ELF-1 (cell line): Measurements from ENCODE around the gene SHROOM3.

Experiments
- DNase-seq: peaks from one replicate; pipeline ENCODE4 v3.0.0-alpha.2; 2016; ENCODE audit warnings: low read depth, low spot score

The SHROOM3 gene

DNA sequence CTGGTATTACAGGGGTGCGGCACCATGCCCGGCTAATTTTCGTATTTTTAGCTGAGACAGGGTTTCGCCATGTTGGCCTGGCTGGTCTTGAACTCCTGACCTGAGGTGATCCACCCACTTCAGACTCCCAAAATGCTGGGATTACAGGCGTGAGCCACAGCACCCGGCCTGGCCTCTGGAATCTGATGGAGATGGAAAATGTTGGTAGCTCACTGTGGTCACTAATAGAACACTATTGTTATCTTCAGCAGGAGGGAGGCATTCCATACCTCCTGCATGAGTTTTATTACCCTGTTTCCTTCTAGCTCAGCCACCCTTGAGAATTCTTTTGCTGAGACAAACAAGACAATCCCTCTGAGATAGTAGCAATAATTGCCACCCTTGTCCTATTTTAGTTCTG is 105.0 kb downstream of the SHROOM3 start:
- DNase-seq: peak; percentile 52

DNA sequence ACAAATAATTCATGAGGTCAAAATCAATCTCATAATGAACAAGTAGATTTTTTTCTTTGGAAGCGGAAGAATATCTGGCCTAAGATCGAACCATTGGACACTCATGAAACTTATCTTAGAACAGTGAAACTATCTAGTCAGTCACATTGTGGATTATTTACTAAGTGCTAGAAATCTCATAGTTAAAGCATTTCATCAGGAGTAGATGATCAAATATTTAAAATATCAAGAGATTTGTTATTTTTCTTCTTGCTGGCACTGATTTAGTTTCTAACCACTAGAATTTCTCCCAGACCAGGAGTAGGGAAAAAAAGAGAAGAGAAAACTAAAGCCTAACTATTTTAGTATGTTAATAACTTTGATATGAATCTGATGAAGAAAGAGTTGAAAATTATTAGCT is 105.5 kb downstream of the SHROOM3 start:
- no peak for DNase-seq

DNA sequence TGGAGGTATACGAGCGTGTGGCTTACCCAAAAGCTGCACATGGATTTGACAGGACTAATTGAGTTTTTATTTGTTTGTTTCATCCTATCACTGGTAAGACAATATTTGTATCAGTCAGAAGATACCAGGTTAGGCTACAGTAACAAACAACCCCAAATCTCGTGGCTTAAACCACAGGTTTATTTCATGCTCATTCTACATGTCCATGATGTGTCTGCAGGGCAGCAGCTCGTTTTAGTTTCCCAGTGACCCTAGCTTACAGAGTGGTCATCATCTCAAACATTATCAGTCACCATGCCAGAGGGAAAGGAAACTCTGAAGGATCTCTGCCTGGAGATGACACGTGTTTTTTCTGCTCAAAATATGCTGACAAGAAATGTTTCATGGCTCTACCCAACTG is 108.3 kb downstream of the SHROOM3 start:
- no peak for DNase-seq

DNA sequence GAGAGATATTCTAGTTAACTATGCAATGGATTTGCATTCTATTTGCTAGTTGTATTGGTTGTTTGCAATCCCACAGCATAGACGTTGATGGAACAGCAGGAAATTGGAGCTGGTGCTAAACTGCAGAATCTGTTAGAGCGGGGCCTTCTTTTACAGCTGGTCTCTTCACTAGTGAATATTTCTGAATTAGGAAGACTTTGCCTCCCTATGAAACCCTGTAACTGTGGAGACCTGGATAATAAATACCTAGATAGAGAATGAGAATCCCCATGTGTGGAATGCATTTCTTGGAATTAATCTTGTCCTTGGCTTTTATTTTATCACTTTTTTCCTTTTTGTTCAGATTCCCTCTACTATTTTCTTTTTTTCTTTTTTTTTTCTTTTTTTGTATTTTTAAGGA is 109.7 kb downstream of the SHROOM3 start:
- no peak for DNase-seq

DNA sequence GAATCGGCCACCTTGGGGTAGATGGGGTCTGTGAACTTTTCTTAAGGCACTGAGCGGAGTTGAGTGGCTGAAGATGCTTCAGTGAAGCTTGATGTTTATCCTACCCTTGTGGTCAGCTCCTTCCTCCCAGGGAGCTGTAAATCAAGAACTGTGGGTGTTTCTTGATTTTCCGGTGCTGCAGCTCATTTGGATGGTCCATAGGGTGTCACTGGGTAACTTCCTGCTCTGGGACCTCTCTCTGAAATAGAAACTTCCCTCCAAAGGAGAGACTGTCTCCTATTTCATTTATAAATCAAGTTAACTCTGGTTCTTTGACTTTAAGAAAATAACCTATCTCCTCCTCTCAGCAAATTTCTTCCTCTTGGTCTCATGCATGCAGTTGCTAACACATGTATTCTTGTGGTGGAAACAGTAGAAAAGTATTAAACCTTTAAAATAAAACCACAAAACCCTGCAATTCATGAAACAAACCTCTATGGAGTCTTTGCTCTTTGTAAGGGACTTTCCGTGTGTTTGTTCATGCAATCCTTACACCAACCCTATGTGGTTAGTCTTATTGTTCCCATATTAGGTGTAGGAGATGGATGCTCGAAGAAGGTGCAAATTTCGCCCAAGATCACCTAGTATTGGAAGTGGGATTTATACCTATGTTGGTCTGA is 110.3 kb downstream of the SHROOM3 start:
- DNase-seq: no peak

DNA sequence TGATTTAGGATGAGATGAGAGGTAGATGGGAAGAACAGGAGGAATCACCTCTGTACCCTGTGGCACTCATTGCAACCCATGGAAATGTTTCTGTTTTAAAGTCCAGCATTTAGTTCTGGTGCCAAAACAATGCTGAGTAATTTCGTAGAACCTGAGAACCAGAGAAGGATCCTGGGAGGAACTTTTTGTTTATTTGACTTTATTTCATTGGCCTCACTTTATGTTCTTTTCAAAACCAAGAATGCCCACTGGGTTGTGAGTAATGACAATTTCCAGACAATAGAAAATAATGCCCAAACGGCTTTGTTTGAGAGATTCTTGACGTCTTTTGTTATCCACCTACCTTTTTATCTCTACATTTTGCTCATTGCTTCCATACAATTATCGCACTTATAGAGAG is 111.3 kb downstream of the SHROOM3 start:
- no peak for DNase-seq

DNA sequence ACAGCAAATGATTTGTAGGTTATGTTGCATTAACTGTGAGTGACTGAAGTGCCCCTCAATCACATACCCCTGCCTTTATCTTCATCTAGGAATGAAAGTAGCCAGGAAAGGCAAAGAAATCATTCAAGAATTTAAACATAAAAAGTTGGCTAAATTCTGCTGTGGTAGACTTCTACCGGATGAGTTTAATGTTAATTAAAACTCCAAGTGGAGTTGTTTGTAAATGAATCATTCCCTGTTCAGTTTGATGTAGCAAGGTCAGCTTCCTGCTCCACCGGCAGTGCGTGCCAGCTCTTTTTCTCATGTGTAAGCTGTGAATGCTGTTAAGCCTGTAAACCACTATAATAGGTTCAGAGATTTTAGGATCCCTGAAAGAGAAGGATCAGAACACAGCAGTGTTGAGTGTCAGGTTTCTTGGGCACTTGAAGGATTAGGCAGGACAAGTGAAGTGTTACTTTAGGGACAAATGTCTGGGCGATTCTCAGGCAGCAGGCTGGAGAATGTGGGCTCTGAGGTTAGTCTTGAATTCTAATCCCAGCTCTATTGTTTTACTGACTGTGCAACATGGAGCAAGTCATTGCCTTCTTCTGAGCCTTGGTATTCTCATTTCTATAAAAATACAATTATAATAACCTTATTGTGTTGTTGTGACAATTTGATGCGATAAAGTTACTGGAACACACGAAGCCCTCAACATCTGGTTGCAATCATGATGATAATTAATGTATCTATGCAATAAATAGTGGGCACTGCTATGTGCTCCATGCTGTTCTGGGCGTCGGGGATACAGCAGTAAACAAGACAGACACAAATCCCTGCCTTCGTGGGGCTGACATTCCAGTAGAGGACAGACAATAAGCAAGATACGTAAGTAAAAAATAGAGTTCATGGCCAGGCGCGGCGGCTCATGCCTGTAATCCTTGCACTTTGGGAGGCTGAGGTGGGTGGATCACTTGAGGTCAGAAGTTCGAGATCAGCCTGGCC is 112.0 kb downstream of the SHROOM3 start:
- DNase-seq: no peak

DNA sequence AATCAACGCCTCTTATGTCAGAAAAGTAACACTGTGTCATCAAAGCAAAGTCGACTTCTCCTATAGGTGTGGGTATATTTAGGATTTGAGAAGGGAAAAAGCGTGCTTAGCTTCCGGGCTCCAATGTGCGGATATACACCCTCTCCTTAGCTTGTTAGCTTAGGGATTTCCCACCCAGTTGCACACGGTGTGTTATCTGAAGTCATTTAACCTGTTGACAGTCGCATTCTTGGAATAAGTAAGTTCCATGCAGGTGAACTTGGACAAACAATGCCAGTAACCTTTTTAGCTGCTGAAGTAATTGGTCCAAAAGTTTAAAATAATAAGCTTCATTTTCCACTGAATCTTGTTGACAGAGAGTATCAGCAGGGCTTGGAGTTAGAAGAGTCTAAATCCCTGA is 113.7 kb downstream of the SHROOM3 start:
- no peak for DNase-seq

DNA sequence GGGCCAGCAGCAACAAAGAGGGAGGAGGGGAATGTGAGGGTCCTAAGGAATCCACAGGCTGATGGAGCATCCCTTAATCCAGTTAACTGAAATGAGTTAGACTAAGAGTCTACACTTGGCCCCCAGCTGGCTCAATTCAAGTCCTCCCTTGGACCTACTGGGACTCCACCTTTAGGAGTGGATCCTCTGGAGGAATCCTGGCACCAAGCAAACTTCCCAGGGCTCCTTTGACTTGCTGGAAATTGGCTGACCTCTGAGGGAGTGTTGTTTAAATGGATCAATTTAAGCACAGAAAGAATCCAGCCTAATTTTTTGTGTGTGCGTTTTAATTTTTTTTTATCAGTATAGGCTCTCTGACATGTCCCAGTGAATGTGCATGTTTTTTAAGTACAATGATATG is 114.7 kb downstream of the SHROOM3 start:
- no peak for DNase-seq

DNA sequence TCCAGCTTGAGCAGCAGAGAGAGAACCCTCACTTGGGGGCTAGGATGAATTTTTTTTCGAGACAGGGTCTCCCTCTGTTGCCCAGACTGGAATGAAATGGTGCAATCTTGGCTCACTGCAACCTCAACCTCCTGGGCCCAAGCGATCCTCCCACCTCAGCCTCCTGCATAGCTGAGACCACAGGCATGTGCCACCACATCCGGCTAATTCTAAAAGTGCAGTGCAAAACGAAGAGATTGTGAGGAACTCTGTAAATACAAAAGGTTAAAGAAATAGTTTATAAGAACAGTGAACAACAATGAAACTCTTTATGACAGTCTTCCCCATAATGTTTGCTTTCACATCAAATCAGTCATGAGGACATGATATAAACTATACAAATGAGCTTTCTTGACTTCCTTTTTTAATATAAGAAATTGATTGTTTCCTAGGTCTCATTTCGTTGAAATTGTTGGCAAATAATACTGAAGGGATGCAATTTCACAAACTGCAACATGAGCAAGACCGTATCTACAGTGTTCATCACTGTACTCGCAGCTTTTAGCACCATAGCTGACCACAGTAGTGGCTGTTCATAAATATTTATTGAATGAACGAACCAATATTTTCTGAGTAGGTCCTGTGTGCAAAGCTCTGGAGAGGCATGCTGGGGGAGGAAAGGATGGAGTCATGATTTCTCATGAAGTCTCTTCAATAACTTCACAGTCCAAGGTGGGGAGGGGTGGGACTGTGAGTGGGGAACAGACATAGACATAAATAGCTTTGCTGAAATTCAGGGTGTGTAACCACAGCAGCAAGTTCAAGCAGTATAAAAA is 116.1 kb downstream of the SHROOM3 start:
- no peak for DNase-seq

DNA sequence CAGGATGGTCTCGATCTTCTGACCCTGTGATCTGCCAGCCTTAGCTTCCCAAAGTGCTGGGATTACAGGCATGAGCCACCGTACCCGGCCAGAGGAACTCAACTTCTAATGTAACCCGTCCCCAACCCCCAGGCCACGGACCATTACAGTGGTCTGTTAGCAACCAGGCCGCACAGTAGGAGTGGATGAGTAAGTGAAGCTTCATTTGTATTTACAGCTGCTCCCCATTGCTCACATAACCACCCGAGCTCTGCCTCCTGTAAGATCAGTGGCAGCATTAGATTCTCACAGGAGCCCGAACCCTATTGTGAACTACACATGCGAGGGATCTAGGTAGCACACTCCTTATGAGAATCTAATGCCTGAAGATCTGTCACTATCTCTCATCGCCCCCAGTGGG is 119.6 kb downstream of the SHROOM3 start:
- DNase-seq: no peak

DNA sequence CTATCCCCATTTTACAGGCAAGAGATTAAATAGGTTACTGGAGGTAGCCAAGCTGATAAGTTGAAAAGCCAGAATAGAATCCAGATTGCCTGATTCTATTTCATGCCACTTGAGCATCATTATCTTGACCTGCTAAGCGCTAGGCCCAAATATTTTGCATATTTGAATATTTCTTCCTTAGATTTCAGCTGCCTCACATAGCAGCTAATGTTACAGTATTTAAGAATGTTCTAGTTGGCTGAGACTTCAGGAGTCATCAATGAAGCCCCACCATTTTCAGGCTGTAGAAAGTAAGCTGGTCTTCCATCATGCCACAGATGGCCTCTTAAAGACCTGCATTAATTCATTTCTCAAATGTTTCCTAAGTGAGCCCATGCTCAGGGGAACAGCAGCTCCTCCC is 121.4 kb downstream of the SHROOM3 start:
- DNase-seq: no peak

DNA sequence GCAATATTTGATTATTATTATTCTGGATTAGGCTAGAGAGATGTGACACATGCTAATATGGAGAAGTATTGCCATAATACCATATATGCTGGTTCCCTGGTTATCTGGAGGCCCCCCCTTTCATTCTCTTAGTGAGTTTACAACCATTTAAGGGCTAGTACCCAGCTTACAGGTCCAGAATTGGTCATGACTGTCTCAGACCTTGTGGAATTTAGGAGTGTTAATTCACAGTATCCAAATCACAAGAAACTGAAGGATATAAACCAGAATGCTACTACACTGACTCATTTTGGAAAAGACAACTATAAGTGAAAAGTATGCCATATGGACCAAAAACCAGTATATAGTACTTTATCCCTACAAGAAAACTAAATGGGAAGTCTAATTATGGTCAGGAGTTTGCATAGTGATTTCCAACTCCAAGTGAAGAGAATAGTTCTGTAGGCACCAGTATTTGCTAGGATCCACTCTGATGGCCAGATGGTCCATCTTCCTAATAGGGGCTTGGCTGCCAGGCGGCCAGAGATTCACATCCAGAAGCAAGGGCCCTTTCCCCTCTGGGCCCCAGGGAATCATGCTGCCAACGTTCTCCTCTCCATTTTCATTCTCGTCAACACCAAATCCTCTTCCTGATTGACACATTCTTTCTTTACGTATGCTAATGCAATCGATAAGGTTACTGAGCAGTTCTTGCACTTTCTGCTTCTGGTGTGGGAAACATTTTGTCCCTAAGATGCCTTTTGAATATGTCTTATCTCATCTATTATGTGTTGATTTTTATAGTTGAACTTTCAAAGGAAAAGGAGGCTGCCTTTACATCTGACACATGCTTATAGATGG is 123.6 kb downstream of the SHROOM3 start:
- DNase-seq: peak; percentile 58

DNA sequence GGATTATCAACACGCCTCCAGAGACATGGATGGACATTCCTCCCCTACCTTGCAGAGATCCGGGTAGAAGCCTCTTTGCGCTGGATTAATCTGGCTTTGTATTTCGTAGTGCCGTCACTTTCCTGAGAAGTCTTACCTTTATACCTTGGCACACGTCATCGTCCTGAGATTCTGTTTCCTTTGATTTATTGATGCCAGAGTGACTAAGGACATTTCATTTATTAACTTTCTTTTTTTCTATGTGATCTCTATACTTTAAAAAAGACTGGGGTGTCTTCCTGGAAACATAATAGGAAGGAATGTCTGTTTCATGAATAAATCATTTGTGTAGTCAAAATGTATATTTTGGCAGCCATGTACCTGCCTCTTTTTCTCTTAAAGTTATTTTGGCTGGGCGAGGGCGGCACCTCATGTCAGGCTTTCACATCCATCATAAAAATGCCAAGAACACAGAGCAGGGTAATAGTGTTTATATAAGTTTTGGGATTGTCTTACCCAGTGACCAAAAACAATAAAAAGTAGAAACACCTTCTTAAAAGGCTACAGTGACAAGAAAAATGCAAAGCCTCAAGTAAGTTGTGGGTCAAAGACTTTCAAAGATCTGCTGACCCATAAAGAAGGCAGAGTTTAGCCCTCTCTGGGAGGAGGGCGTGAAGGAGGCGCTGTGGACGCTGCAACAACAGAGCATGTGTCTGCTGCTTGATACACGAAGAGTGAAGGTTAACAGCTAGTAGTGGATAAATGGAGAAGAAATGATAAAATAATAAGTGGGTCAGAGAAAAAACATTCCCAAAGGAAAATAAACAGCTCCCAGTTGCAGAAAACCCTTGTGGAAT is 124.4 kb downstream of the SHROOM3 start:
- DNase-seq: no peak

DNA sequence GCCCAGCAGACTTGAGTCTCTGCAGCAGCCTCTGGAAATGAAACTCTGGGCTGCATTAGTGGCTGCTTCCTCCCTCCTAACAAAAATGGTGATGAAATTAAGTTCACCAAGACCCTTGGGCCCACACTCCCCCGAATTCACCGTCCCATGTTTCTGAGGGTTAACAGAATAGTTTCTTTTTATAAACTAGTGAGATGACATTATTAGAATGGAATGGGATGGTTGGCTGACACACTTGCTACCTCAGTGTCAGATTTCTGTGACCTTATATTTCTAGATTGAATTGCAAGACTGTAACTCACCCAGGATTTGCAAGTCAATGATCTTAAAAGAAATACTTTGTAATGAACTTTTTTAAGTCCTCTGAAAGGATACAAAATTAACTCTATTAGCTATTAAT is 127.1 kb downstream of the SHROOM3 start:
- DNase-seq: no peak

DNA sequence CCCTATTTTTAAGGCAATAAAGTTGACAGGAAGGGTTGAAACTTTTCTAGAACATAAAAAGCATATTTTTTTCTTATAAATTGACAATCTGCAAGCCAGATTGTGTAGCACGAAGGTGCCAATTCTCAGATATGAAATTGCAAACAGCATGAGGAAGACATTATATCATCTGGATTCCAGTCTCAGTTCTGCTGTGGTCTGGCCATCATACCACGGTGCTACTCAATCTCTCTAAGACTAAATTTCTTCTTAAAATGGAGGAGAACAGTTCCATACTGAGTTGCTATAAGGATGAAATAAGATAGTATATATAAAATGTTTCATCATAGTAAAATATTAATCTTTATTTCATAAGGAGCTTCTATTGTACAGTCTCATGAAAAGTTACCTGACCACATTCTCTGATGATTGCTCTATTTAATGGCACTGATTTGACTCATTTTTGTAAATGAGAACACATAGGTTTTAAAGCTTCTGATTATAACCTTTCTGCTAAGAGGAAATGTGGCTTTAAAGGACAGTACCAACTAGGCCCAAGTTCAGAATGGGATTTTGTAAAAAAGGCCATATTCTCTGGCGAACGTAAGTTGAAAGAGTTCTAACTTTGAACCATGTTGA is 127.9 kb downstream of the SHROOM3 start:
- no peak for DNase-seq

DNA sequence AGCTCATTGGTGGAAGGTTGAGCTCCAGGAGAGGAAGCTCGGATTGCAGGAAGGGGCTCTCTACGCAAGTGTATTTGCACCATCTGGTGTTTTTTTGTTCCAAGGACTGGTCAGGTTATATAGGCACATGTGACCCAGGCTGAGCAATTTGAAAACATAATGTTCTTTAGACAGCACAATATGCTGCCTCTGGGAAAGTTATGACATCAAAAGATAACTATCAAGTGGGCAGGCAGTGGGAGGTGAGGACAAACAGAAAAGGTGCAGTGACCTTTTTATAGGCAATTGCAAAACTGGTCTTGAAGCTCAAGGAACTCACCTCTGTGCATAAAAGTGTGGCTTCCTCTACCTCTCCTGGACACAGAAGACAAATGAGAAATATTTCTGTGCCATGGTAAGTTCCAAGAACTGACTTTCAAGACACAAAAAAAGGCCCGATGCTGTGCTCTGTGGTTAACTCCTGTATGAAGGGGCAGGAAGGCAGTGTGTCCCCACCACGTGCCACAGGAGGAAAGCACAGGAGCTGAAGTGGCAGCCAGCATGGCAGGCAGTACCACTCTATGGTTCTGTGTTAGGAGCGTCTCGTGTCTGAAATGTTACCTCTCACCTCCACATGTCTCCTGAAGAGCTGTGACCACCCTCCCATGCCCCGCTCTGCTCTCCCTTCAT is 128.6 kb downstream of the SHROOM3 start:
- no peak for DNase-seq

DNA sequence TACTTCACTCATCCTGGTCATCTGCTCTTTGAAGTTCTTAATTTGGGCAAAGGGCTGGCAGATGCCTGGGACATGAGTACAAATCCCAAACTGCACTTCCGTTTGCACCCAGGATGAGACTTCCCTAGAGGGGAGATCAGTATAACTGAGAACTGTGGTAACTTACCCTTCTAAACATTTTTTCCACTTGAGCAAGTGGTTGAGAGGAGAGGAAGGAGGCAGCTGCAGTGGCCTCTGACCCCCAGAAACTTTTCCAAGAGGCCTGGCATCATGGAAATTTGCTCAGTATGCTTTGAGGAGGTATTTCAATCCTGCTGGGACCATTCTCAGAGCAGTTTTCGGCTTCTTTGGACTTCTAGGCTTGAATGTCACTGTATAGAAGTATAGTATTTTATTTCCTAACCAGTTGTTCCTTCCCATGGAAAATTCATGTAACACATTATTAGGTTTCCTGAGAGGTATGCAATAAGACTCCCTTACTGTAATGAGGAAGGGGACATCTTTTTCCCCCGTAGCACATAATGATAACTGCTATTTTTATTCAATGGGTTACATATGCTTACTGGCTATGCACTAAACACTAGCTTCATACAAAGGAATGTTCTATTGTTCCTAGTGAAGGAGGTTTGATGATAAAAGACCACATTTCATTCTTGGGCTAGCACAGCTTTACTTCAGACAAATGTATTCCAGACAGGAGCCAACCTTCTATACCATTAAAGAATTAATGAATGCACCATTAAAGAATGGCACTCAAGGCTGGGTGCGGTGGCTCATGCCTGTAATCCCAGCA is 129.3 kb downstream of the SHROOM3 start:
- no peak for DNase-seq

DNA sequence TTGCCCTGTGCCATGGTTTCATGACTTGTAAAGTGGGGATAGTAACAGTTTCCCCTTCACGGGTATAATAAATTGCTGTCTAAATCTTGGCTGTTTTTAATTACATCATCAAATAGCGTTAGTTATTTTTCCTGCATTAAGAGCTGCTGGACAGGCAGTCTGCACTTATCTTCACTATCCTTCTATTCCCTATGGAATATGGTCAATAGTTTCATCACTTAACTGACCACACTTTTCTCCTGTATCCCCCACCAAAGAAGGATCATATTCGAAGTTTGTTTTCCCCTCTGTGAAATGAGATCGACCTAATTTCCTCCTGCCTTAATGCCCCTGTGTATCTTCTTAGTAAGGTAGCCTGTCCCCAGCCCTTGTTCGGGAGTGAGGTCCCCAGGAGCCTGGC is 133.2 kb downstream of the SHROOM3 start:
- no peak for DNase-seq
